NCI-H2029 (cell line): Measurements from ENCODE around the gene PHAF1.

Source experiments
- DNase-seq: peaks from one replicate; lab custom pipeline; 2025; lab: John Stamatoyannopoulos, UW

PHAF1 gene

DNA sequence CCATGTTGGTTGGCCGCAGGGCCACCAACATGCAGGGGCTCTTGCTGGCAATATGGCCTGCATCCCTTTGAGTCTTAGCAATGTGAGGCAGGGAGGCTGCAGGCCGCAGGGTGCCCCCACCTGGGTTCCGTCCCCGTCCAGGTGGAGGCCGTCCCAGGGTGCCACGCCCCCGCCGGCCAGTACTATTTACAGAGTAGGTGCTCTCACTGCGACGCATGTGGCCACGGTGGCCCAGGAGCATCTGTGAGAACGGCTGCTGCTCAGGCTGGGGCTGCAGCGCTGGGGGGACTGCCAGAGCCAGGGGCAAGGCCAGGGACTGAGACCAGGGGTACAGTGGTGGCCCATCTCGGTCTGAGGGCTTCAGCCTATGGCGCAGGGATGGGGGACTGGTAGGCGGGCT lies 70.4 kb downstream of the PHAF1 start:
- no peak for DNase-seq

DNA sequence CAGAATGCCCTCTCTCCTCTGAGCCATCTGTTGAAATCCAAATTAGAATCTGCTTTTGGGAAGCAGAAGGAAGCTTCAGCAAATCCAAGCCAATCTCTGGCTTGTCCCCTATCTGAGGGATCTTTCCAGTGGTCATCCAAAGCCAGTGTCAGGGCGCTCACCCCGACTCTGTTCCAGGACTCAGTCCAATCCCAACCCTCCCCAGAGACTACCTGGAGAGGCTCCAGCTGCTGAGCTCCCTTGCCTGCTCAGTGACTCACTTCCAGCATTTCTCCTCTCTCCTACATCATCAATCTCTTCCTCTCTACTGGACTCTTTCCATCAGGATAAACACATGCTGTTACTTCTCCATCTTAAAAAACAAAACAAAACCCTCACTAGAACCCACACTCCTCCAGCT lies 71.6 kb downstream of the PHAF1 start:
- DNase-seq, result no peak

- no peak for DNase-seq
Observed at GRCh38 chr16:67182288-67182687, 72.5 kb downstream of the PHAF1 start.

- DNase-seq, result no peak
Observed at GRCh38 chr16:67183284-67183626, 73.5 kb downstream of the PHAF1 start.

DNA sequence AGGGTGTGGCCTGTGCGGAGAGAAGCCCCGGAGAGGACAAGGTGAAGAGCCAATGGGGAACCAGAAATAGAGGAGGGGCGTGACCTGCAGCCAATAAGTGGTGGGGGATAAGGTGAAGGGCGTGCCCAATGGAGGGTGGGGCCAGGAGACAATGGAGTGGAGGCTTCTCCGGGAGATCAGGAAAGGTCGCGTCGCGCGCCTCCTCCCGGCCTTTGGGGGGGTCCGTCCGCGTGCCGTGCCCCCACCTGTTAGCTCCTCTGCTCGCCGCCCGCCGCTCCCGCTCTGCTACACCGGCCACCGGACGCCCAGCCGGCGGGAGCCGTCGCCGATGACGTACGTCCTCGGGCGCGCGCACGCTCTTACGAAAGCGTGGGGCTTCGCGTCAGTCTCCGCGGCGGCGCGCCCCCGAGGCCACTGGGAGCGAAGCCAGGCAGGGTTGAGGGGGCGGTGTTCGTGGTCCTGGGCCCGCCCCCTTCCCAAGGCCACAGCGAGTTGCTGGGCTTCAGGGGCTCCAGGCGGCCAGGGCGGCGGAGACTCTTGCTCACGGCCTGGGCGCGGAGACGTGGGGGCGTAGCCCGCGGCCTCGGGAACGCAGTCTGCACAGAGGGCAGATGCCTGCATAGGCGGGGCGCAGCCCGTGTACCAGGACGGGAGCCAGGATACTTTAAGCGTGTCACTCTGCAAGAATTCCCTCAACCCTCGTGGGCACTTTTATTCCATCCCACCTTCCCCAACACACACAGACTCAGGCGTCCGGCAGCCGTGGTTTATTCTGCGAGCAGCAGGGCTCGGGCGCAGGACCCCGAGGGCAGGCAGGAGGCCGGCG lies 74.1 kb downstream of the PHAF1 start, which contains the start of gene MATCAP1:
TSS of gene MATCAP1 (minus strand) at position 337 of the 826 bp plus-strand sequence. CDS start 3,353 bp downstream, outside the sequence.
- peak; percentile 89 for DNase-seq

GRCh38 chr16:67184453-67184994 lies 74.8 kb downstream of the PHAF1 start:
- DNase-seq, result no peak

DNA sequence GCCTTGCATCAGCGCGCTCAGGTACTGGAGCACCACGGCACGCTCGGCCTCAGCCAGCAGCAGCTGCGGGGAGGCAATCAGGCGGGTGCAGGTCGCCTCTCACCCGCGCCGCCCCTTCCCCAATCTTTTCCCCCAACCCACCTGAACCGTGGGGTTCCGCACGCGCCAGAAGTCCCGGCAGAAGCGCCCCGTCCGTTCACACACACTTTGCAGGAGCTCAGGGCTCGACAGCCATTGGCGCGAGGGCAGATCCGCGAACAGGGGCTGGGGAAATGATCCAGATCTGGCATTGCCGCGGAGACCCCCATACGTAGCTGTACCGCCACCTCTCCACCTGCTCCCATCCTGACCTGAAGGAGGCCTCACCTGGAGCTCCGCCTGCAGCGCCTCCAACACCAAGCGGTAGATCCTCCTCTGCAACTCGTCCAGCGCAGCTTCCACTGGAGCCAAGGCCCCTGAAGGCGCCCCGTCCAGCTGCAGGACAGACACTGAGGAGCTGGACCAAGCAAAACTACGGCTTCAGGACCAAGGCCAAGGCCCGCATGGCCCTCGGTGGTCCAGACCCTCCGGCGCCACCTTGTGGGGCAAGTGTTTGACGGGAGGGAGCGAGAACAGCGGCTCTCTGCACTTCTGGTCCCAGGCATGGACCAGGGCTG lies 75.4 kb downstream of the PHAF1 start:
- DNase-seq, result peak; percentile 51

DNA sequence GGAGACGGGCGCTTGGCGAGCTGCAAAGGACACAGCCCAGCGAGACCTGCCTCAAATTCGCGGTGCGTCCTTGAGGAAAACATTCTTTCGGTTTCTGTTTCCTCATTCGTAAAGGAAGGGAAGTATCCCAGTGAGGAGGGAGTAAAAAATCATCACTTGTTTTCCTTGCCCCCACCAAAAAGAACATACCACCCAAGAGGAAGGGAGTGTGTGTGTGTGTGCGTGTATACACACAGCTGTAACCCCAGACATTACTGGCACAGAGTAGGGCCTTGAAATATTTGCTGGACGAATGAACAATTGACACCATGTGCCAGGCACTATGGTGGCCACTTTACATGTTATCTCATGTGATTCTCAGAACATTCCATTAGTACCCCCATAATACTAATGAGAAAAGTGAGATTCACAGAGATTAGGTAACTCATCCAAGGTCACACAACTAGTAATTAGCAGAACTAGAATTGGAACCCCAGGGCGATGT lies 76.0 kb downstream of the PHAF1 start:
- DNase-seq, result no peak

DNA sequence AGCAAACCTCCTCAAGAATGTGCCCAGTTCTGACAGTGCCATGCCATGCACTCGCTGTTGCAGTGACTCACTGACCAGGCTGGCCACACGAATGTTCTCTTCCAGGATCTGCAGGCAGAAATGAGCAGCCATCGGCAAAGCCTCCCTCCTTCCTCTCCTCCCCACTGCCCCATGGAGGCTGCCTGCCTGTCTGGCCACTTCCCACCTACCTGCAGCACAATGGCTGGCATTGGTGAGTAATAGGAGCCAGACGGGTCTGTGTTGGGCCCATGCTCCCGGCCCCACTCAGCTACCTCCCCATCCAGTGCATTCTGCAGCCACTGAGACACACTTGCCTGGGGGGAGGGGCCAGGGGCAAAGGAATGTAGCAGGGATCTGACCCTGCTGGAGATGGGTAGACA lies 76.8 kb downstream of the PHAF1 start:
- no peak for DNase-seq

DNA sequence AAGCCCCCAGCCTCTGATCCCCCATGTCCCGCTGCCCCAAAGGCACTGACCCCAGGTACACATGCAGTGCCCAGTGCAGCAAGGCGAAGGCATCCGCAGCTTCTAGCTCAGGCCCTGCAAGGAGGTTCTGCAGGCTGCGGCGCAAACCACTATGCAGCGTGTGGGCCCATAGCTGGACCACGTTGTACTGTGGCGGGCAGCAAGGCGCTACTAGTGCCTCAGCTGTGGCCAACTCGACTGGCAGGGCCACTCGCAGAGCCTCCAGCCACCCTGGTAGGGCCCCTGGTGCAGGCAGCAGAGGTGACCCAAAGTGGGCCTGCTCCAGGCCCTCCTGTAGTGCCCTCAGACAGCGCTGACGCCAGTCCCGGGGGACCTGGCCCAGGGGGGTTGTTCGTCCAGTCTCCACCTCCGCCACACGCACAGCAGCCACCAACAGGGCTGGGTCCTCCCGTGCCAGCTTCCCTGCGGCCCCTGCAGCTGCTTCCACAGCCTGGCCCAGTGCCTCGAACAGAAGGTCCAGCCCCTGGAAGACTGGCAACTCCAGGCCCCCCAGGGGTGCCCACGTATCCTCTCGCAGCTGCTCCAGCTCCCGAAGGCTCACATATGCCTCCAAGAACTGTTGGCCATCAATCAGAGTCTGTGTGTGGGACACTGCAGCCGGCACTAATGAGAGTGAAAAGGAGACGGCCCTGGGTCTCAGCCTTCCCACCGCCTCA lies 77.6 kb downstream of the PHAF1 start:
- DNase-seq, result no peak

GRCh38 chr16:67188323-67188722 lies 78.6 kb downstream of the PHAF1 start:
- DNase-seq, result no peak

DNA sequence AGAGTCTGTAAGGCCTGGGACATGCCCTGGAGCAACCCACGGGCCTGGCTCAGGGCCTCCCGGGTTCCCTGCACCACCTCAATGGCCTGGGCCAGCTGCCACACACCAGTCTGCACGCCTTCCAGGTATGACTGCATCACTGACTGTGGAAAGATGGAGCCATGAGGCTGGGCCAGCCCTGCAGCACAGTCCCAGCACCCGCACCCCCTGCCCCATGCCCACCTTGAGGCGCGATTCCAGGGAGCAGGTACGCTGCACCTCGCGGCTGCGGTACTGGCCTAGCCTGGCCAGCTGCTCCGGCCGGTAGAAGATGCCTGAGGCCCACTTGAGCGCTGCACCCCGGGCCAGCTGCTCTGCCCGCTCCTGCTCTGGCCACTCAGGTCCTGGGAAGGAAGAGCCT lies 79.1 kb downstream of the PHAF1 start:
- DNase-seq, result no peak

- DNase-seq, result no peak
Observed at GRCh38 chr16:67190041-67190440, 80.3 kb downstream of the PHAF1 start, which contains the start of gene EXOC3L1. EXOC3L1 (minus strand) TSS chr16:67190136; CDS start chr16:67189676, 460 bp downstream.

- no peak for DNase-seq
Observed at GRCh38 chr16:67190448-67191399, 81.0 kb downstream of the PHAF1 start.

GRCh38 chr16:67191411-67191994 lies 81.8 kb downstream of the PHAF1 start:
- DNase-seq, result no peak

- peak; percentile 60 for DNase-seq
Observed at GRCh38 chr16:67191995-67192681, 82.4 kb downstream of the PHAF1 start, which contains the start of gene E2F4. E2F4 (plus strand) TSS chr16:67192155; CDS start chr16:67192228, 73 bp downstream.

- no peak for DNase-seq
Observed at GRCh38 chr16:67192781-67193361, 83.1 kb downstream of the PHAF1 start.

DNA sequence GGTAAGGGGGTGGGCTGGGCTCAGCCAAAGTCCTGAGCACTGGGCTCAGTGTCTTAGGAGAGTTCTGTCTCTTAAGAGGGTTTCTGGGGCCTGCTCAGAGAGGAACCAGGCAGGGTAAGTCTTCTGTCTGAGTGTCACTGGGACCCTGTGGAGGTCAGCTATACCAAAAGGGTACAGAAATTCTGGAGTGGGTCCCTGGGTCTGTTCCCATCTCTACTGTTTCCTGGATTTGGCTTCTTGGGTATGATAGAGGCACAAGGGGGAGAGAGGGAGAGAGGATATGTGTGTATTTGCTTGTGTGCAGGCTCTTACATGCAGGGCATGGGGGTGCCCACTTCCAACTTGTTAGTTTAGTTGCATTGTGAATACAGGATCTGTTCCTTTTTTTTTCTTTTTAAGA lies 83.8 kb downstream of the PHAF1 start:
- no peak for DNase-seq

- DNase-seq, result no peak
Observed at GRCh38 chr16:67194260-67194659, 84.5 kb downstream of the PHAF1 start.

GRCh38 chr16:67195676-67196075 lies 85.9 kb downstream of the PHAF1 start:
- DNase-seq, result no peak
